ENCODE results near the gene SLC22A31.

GRCh38 chr16:89198417-89199240 lies 1.7 kb downstream of the SLC22A31 start:
- TF ChIP-seq, protein P1, sequence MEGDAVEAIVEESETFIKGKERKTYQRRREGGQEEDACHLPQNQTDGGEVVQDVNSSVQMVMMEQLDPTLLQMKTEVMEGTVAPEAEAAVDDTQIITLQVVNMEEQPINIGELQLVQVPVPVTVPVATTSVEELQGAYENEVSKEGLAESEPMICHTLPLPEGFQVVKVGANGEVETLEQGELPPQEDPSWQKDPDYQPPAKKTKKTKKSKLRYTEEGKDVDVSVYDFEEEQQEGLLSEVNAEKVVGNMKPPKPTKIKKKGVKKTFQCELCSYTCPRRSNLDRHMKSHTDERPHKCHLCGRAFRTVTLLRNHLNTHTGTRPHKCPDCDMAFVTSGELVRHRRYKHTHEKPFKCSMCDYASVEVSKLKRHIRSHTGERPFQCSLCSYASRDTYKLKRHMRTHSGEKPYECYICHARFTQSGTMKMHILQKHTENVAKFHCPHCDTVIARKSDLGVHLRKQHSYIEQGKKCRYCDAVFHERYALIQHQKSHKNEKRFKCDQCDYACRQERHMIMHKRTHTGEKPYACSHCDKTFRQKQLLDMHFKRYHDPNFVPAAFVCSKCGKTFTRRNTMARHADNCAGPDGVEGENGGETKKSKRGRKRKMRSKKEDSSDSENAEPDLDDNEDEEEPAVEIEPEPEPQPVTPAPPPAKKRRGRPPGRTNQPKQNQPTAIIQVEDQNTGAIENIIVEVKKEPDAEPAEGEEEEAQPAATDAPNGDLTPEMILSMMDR (IDR thresholded peaks at IDR 0.05): no peak
- no peak for TF ChIP-seq POLR2A (IDR thresholded peaks at IDR 0.05)

Data from lower leg skin (tissue), 3 donors.